ENCODE data around the gene CERCAM. TPM values are rescaled to one million over a fixed set of nuclear protein-coding genes. Genes with fewer than 3 reads are reported as not detected.
A peak's percentile ranks its signal among the peaks of the same experiment; 100 is the strongest.

The CERCAM gene
- total and polyA plus RNA-seq, 2 of the 13 experiments (the other 11 are each of a cell fraction or from before 2014, with no cell fraction given), result 9.0 to 17.1 TPM

DNA sequence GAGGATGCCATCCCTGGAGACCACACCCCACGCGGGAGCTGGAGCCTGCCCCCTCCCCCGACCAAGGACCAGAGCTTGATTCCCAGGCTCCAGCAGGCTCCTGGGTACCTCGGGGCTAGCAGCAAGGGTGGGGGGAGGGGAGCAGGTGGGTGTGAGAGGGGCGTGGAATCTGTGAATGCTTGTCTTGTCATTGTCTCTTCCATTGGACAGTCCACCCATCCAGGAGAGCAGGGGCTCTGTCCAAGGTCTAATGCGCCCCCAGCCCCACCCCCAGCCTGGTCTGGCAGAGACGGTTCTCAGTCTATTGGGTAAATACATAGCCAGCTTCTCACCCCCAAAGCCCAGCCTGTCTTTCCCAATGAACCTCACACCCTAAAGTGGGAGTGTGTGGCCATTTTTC lies 26.7 kb upstream of the CERCAM start (continued):
- TF ChIP-seq, protein P1, sequence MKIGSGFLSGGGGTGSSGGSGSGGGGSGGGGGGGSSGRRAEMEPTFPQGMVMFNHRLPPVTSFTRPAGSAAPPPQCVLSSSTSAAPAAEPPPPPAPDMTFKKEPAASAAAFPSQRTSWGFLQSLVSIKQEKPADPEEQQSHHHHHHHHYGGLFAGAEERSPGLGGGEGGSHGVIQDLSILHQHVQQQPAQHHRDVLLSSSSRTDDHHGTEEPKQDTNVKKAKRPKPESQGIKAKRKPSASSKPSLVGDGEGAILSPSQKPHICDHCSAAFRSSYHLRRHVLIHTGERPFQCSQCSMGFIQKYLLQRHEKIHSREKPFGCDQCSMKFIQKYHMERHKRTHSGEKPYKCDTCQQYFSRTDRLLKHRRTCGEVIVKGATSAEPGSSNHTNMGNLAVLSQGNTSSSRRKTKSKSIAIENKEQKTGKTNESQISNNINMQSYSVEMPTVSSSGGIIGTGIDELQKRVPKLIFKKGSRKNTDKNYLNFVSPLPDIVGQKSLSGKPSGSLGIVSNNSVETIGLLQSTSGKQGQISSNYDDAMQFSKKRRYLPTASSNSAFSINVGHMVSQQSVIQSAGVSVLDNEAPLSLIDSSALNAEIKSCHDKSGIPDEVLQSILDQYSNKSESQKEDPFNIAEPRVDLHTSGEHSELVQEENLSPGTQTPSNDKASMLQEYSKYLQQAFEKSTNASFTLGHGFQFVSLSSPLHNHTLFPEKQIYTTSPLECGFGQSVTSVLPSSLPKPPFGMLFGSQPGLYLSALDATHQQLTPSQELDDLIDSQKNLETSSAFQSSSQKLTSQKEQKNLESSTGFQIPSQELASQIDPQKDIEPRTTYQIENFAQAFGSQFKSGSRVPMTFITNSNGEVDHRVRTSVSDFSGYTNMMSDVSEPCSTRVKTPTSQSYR (CRISPR knock-in tag; IDR thresholded peaks at IDR 0.05; ENCODE audit: borderline replicate concordance), result peak; percentile 59; the same call in 1 of the 2 replicates
- TF ChIP-seq, protein P2, sequence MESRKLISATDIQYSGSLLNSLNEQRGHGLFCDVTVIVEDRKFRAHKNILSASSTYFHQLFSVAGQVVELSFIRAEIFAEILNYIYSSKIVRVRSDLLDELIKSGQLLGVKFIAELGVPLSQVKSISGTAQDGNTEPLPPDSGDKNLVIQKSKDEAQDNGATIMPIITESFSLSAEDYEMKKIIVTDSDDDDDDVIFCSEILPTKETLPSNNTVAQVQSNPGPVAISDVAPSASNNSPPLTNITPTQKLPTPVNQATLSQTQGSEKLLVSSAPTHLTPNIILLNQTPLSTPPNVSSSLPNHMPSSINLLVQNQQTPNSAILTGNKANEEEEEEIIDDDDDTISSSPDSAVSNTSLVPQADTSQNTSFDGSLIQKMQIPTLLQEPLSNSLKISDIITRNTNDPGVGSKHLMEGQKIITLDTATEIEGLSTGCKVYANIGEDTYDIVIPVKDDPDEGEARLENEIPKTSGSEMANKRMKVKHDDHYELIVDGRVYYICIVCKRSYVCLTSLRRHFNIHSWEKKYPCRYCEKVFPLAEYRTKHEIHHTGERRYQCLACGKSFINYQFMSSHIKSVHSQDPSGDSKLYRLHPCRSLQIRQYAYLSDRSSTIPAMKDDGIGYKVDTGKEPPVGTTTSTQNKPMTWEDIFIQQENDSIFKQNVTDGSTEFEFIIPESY (CRISPR knock-in tag; IDR thresholded peaks at IDR 0.05), result peak; percentile 47; the same call in 1 of the 2 replicates
- TF ChIP-seq, protein P3, sequence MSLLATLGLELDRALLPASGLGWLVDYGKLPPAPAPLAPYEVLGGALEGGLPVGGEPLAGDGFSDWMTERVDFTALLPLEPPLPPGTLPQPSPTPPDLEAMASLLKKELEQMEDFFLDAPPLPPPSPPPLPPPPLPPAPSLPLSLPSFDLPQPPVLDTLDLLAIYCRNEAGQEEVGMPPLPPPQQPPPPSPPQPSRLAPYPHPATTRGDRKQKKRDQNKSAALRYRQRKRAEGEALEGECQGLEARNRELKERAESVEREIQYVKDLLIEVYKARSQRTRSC (CRISPR knock-in tag; IDR thresholded peaks at IDR 0.05; ENCODE audit: low read depth), result no peak
- TF ChIP-seq HDAC6 (IDR thresholded peaks at IDR 0.05; ENCODE audit: low read depth, low read length) (no peak), GATAD2A (CRISPR knock-in tag; IDR thresholded peaks at IDR 0.05) (no peak)

All from HepG2 (cell line).